Activated CD8-positive, alpha-beta memory T cell treated with anti-CD3 and anti-CD28 coated beads for 48 hours (primary cell): ENCODE results near the gene C10orf90.

ENCODE experiments used
- DNase-seq, 3 experiments: peaks; one replicate each; pipeline ENCODE4 v3.0.0-alpha.2; 2020; ENCODE audit warnings: low read depth in 2 of 3, low spot score in 2 of 3

The C10orf90 gene

DNA sequence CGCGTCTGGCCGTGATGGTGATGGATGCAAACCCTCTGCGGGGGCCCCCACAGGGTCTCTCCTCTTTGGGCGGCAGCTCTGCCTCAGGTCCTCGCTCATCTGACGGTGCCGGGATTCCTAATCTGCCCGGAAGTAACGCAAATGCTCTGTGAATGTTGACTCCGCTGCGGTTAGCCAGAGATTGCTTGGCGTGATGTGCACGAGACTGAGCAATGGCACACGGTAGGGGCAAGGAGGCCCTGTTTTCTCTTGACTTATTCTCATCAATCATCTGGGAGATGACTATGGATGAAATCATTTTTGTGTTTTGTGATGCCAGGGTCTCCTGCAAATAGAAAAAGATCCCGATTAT is 165.8 kb downstream of the C10orf90 start:
- no peak for DNase-seq

DNA sequence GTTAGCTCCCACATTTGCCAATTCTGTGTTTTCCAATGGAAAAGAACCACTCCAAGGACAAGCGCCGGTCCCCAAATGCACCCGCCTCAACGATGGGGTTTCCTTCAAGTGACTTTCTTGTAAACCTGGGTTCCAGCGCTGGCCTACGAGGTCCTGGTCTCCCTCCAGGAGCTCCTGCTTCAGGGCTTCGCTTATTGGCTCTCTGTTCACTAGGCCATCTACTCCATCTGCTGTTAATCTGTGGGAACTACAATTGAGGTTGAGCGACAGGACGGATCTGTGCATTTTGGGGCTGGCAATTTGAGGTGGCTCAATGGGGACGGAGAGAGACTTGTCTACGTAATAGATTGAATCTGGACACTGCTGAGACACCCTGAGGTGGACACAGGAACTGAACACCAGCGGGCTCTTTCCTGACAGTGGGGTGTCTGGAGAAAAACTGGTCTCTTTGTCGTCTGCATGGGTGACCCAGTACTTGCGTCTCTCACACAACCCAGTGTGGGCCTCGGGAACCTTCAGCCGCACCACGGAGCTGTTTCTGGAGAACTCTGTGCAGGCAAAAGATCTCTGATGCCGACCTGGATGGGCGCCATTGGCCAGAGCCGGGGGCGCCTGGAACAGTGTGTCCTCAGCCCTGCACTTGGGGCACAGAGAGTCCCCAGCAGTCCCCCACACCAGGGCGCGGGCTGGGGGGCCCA is 166.3 kb downstream of the C10orf90 start:
- DNase-seq: no peak

DNA sequence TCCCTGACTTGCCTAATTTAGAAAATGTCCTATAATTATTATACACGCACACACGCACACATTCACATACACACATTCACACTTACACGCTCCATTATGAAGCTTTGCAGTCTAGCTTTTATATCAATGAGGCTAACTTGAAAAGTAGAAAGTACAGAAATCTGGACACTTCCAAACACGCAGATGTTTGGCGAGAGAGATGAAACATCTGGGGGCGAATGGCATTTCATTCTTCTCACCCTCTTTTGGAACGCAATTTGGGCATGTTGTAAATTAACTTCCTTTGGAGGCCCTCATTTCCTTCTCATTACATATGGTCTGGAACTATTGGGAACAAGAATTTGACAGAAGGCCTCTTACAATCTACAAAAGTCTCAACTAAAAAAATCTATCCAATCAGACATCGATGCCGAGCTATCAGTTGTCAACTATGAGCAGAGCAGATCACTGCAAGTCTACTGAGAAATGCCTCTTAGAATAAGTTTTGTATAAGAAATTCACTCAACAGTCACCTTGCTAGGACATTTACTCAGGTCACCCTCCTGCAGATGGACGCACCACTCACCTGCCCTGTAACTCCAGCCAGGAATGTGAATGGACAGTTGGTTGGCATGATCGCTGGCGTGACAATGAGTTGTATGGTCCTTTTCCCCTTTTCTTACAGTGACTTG is 167.0 kb downstream of the C10orf90 start:
- no peak for DNase-seq

DNA sequence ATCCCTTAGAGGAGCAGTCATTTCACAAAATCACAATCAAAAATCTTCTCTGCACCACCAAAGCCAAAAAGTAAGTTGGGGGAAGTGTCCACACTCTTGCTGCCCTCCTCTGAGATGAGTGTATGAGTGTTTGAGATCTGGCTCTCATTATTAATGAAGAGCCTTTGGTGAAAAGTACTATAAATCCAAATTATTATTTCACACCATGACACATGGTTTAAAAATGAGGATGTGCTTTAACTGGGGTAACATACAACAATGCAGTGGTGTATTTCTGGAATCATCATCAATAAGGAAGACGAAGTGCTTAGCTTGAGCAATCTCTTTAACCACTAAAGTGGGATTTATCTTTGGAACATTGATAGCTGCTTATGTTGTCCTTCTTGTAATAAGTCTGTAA is 168.1 kb downstream of the C10orf90 start:
- DNase-seq: no peak

DNA sequence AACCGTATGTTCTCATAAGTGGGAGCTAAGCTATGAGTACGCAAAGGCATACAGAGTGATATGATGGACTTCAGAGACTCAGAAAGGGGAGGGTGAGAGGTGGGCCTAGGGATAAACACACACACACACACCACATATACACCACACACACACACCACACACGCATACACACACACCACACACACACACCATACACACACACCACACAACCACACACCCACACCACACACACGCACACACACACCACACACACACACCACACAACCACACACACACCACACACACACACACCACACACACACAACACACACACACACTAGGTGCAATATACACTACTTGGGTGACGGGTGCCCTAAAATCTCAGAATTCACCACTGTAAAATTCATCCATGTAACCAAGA is 168.7 kb downstream of the C10orf90 start:
- no peak for DNase-seq

GRCh38 chr10:126500866-126501265 is 169.6 kb downstream of the C10orf90 start:
- DNase-seq: no peak

- DNase-seq: no peak
These were observed 170.3 kb downstream of the C10orf90 start for GRCh38 chr10:126500185-126500584.

DNA sequence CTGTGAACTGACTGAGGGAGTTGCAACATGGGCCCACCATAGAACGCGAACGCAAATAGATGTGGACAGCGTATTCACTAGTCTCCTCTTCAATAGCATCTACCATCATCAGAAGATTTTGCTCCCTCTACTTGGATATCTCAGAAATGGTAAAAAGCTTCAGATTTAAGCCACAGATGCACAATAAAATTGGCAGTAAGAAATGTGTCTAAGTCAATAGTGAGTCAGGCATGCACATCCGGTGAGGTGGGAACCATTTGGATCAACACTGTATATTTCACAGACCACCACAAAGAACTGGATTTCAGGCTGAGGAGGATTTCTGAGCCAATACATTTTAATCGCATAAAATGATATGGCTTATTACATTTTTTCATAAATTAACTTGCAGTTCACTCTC is 170.7 kb downstream of the C10orf90 start:
- DNase-seq: no peak

DNA sequence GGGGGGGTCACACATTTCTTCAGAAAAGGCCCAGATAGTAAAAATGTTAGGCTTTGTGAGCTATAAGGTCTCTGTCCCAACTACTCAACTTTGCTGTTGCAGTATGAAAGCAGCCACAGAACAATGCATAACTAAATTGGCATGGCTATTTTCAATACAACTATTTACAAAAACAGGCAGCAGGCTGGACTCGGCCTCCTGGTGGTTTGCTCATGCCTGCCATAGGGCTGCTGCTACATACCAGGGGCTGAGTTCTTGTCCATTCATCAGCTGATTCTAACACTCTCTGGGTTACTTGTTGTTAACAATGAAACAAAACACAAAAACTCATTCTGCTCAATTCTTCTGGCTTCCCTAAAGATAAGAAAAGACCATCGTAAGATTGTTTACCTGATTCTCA is 172.8 kb downstream of the C10orf90 start:
- no peak for DNase-seq

GRCh38 chr10:126496771-126497545 is 173.5 kb downstream of the C10orf90 start:
- no peak for DNase-seq

DNA sequence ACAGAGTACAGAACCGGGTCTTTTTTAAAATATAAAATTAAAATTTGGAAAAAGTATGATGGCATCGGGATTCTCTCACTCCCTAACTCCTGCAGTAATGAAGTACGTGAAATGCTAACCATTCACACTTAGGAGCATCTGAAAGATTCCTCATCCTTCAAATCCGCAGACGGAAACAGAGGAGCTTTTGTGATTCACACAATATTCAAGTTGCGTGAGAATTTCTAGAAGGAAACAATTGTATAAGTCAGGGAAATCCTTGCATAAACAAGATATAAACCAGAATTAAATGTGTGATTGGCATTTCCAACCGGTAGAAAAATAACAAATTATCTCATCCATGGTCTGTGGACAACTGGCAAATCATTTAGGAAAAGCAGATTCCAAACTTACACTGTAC is 179.0 kb downstream of the C10orf90 start:
- DNase-seq: no peak

- no peak for DNase-seq
These were observed 189.3 kb downstream of the C10orf90 start for GRCh38 chr10:126481181-126481580.

DNA sequence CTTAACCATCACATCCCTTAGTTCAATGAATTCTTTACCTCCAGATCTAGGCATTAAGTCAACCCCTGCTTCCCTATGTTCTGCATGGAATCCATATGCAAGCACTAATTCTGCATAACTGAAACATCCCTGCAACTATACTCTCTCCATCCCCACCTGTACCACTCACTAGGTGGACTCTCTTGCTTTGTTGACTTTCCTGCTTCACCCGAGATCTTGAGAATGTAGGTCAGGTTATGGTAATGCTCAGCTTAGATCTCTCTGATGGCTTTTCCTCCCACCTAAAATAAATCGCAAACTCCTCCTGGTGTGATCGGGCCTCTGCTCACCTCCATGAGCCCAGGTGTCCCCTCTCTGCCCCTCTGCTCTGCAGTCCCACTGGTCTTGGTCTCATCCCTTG is 189.8 kb downstream of the C10orf90 start:
- no peak for DNase-seq

GRCh38 chr10:126479280-126479895 is 191.1 kb downstream of the C10orf90 start:
- DNase-seq: no peak

DNA sequence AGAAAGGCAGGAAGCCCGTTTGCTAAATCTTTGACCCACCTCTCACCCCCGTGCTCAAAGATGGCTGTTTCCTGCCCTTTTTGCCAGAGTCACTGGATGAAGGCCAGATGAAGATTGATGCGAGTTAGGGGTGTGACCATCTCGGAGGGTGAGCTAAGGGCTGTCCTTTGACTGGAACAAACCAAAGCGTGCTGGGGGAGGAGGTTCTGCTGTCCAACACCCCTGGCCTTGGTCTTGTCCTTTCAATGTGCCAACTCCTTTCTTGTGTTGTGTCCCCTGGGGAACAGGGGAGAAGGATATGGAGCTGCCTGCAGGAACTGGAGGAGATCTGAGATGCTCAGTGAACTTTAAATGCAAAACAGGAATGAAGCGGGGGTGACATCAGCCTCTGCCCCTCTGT is 191.9 kb downstream of the C10orf90 start:
- no peak for DNase-seq

DNA sequence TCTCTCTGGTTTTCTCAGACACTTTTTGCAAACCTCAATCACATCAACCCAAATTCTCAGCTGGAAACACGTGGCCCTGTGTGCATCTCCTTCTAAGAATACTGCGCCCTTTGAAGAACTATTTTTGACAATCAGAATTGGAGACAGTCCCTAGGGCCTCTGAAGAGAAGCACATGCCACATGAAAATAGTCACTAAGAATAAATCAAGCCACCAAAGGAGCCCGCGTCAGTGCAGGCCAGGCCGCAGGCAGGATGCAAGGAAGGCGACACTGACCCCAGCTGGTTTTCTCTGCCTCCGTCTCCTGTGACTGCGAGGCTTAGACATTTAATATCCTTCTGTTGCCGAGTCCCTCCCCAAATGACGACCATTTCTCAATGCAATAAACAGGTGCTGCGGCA is 194.2 kb downstream of the C10orf90 start:
- DNase-seq: no peak

- DNase-seq: no peak
These were observed 195.3 kb downstream of the C10orf90 start for GRCh38 chr10:126475074-126475691.

- no peak for DNase-seq
These were observed 196.5 kb downstream of the C10orf90 start for GRCh38 chr10:126474031-126474430.

GRCh38 chr10:126470991-126471390 is 199.5 kb downstream of the C10orf90 start:
- no peak for DNase-seq

- DNase-seq: no peak
These were observed 200.8 kb downstream of the C10orf90 start for GRCh38 chr10:126469692-126470091.

DNA sequence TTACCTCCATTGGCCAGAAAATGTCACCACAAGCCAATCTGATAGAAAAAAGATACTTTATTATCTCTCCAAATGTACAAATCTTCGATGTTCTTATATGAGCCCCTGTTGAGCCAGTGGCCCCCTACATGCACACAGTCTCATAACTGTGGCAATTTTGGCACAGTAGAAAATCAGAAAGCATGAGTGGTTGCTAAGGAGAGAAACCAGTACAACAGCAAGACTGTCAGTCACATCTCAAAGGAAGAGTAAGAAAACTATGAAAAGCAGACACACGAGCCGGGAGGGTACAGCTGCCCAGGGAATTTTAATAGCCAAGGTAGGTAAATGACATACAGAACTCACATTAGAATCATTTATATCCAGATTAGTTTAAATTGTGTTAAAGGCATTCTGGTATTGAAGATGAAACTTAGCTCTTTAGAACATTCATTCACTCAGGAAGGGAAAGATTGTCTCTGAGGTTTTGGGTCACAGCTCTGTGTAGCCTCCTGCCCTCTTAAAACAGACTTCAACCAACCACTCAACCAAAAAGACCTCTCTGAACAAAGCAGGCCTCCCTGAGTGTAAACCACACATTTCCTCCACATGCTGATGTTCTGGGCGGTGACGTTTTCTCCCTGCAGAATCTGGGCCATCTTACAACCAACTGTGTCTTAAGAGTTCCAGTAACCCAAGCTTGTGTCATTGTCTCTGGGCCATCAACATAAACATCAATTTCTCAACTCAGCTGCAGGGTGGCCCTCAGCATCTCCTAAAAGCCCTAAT is 201.4 kb downstream of the C10orf90 start:
- DNase-seq: no peak
